Hippocampal formation (tissue), 2 donors: Measurements from ENCODE around the gene IL3RA.
"Not testable (repeated sequence)": the region's sequence is repeated elsewhere in the genome, so short reads cannot be mapped to it uniquely, and the experiment has no call there.

Experiments
- DNase-seq, 2 donors: peaks; one replicate each; lab custom pipeline; 2025; lab: John Stamatoyannopoulos, UW

Gene IL3RA

GRCh38 chrX:1330605-1331004, 6.0 kb upstream of the IL3RA start:
- DNase-seq = peak in 1 of 2 donors; percentile 5

- not testable (repeated sequence) for DNase-seq
Measured at GRCh38 chrX:1332433-1332832, 4.2 kb upstream of the IL3RA start.

GRCh38 chrX:1334854-1335253, 1.7 kb upstream of the IL3RA start:
- no peak for DNase-seq

- no peak for DNase-seq
Measured at GRCh38 chrX:1336948-1337779, 579 bp downstream of the IL3RA start.

GRCh38 chrX:1341545-1342184, 5.1 kb downstream of the IL3RA start:
- no peak for DNase-seq

GRCh38 chrX:1349606-1350005, 13.0 kb downstream of the IL3RA start:
- not testable (repeated sequence) for DNase-seq

- no peak for DNase-seq
Measured at GRCh38 chrX:1351981-1352714, 15.6 kb downstream of the IL3RA start.

GRCh38 chrX:1354036-1355019, 17.7 kb downstream of the IL3RA start:
- no peak for DNase-seq

GRCh38 chrX:1355131-1356046, 18.8 kb downstream of the IL3RA start:
- no peak for DNase-seq

- DNase-seq = no peak
Measured at GRCh38 chrX:1357993-1358392, 21.4 kb downstream of the IL3RA start.

- DNase-seq = no peak
Measured at GRCh38 chrX:1358793-1359476, 22.4 kb downstream of the IL3RA start.

GRCh38 chrX:1359477-1359873, 22.9 kb downstream of the IL3RA start:
- no peak for DNase-seq

- no peak for DNase-seq
Measured at GRCh38 chrX:1360171-1360570, 23.6 kb downstream of the IL3RA start.

GRCh38 chrX:1361275-1361674, 24.7 kb downstream of the IL3RA start:
- no peak for DNase-seq

- DNase-seq = no peak
Measured at GRCh38 chrX:1361910-1362309, 25.3 kb downstream of the IL3RA start.

GRCh38 chrX:1366363-1366762, 29.8 kb downstream of the IL3RA start:
- not testable (repeated sequence) for DNase-seq

GRCh38 chrX:1368385-1368698, 31.8 kb downstream of the IL3RA start:
- no peak for DNase-seq

- no peak for DNase-seq
Measured at GRCh38 chrX:1378306-1378759, 41.7 kb downstream of the IL3RA start.

- no peak for DNase-seq
Measured at GRCh38 chrX:1380672-1381233, 44.2 kb downstream of the IL3RA start.
